GM13977 (cell line): Measurements from ENCODE around the gene TNP2.

Experiments used
- DNase-seq: peaks from one replicate; pipeline ENCODE4 v3.0.0; 2012; ENCODE audit warnings: low spot score
- CTCF ChIP-seq: IDR thresholded peaks from 2 replicates; pipeline ENCODE4 v1.5.1; 2012; ENCODE audit warnings: mild to moderate bottlenecking, control low read depth; ENCODE audit not compliant: insufficient read depth; ENCODE audit errors: extremely low read depth, missing control alignments
- in situ Hi-C: fragments of 300-500 bp; cut with MboI; formaldehyde crosslinking; loops from one replicate; pipeline ENCODE4 v1.12.0; 2022; ENCODE audit warnings: low sequenced_read_pairs, low pct_unique_long_range_greater_than_20kb, mixed read lengths, inconsistent platforms; ENCODE audit not compliant: unreplicated experiment

Gene TNP2

GRCh38 chr16:11236461-11237254, 32.5 kb downstream of the TNP2 start:
- no peak for TF ChIP-seq CTCF
- DNase-seq = no peak
- in situ Hi-C loops = no loop called here

GRCh38 chr16:11235703-11235991, 33.5 kb downstream of the TNP2 start:
- in situ Hi-C loops = no loop called here
- DNase-seq = no peak
- no peak for TF ChIP-seq CTCF

GRCh38 chr16:11234884-11235702, 34.0 kb downstream of the TNP2 start:
- in situ Hi-C loops = no loop called here
- no peak for DNase-seq
- TF ChIP-seq CTCF = no peak

GRCh38 chr16:11233727-11234376, 35.3 kb downstream of the TNP2 start:
- in situ Hi-C loops = no loop called here
- DNase-seq = no peak
- no peak for TF ChIP-seq CTCF

GRCh38 chr16:11232852-11233726, 36.0 kb downstream of the TNP2 start:
- in situ Hi-C loops = no loop called here

More at GRCh38 chr16:11232852-11233726, 36.0 kb downstream of the TNP2 start:
- peak; percentile 11 for TF ChIP-seq CTCF
- DNase-seq = peak; percentile 67
